ENCODE results near the gene XG. TPM values are rescaled to one million over a fixed set of nuclear protein-coding genes. Genes with fewer than 3 reads are reported as not detected.

The XG gene
- total and polyA plus RNA-seq, 2 of the 4 experiments (the other 2 are of a cell fraction) = under 0.01 TPM; not detected in 1

DNA sequence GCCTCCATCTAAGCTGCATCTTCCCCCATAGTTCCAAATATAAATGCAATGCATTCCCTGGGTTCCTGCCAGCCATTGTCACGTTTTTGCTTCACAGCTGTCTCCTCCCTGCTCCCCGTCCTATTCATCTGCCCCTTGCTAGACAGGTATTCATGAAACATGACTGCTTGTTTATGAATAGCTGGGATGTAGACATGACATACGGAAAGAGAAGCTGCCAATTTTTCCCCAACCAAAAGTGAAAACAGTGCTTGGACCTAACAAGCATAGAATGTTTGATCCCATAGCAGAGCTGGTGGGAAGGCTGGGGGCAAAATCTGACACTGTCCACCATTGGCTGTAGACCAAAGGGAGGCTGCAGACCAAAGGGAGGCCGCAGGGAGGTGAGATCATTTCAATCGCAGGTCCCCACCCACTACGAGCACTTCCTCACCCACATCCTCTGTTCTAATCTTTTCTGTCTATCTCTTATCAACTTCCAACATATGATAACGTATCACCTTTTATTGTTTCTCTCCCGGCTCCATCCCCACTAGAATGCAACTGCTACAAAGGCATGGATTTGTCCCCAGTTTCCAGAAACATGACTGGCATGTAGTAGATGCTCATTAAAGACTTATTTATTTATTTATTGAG lies 68.4 kb downstream of the XG start:
- no peak overlapping the region for H4K91ac ChIP-seq (ENCODE audit: insufficient read depth, low read depth, low read length)
- no peak for ATAC-seq (ENCODE audit: low read depth)
- H3K9me3 ChIP-seq (ENCODE audit: control insufficient read depth, insufficient read depth, low read length) = no peaks in the 10 kb centered on the region
- no peak overlapping the region for H3K4me2 ChIP-seq (ENCODE audit: low read depth, low read length)
- H2BK120ac ChIP-seq (ENCODE audit: low read depth, low read length) = no peak overlapping the region
- H3K36me3 ChIP-seq (ENCODE audit: control insufficient read depth, insufficient read depth, low read length) = no peaks in the 10 kb centered on the region
- no peak overlapping the region for H4K8ac ChIP-seq (ENCODE audit: low read depth in 2 of 2, low read length in 2 of 2)
- no peak overlapping the region for H2AFZ ChIP-seq (replicated peaks; ENCODE audit: low read length, poor library complexity)
- DNase-seq = no peak
- 69% methylated on average over 3 of the region's 8 CpGs; no CpG with 5 or more reads in 1 of the 2 experiments for WGBS, 2 experiments (ENCODE audit: extremely low coverage in 2 of 2, insufficient read length in 1 of 2)
- H2BK5ac ChIP-seq (ENCODE audit: low read depth, low read length, poor library complexity, severe bottlenecking) = no peak overlapping the region
- H2AK9ac ChIP-seq (replicated peaks; ENCODE audit: low read depth, low read length, poor library complexity) = no peak overlapping the region
- H3K23ac ChIP-seq (ENCODE audit: low read depth, low read length) = no peak overlapping the region
- no peak overlapping the region for H3K9ac ChIP-seq (ENCODE audit: low read depth, low read length)
- H3K27ac ChIP-seq (ENCODE audit: insufficient read depth, low read length) = no peak overlapping the region
- no peak overlapping the region for H3K4me3 ChIP-seq (ENCODE audit: insufficient read depth, low read depth, low read length)
- CTCF ChIA-PET = no interaction called here
- POLR2A ChIA-PET (ENCODE audit: unreplicated experiment) = interaction anchor here (0.5 kb wide), 1 partner anchor 27 kb away, joined by 3 read pairs; no protein-coding TSS in a partner anchor
- H2BK15ac ChIP-seq (ENCODE audit: low read depth, low read length) = no peak overlapping the region
- H4K5ac ChIP-seq (ENCODE audit: low read depth, low read length) = no peak overlapping the region
- H3K14ac ChIP-seq (replicated peaks; ENCODE audit: low read depth, low read length) = no peak overlapping the region
- intact Hi-C loops (cut with micrococcal nuclease) = no loop called here
- H3K4me1 ChIP-seq (ENCODE audit: control insufficient read depth, insufficient read depth, low read length) = no peaks in the 10 kb centered on the region
- H4K20me1 ChIP-seq (ENCODE audit: insufficient read depth, low read length) = no peaks in the 10 kb centered on the region
- no peak overlapping the region for H3K56ac ChIP-seq (ENCODE audit: extremely low read depth, insufficient read depth, low read length)
- H3K4ac ChIP-seq (ENCODE audit: low read depth, low read length) = no peak overlapping the region
- in situ Hi-C loops (cut with MboI; ENCODE audit: low sequenced_read_pairs) = loop anchor here (5.0 to 25.0 kb wide), 3 partner anchors 173 to 1358 kb away; partner anchors contain the start of gene ASMTL
- H2BK20ac ChIP-seq (ENCODE audit: low read depth, low read length) = no peak overlapping the region
- H3K9me1 ChIP-seq (ENCODE audit: insufficient read depth, low read length) = no peaks in the 10 kb centered on the region
- dilution Hi-C loops (cut with HindIII; ENCODE audit: low sequenced_read_pairs, unreplicated experiment) = no loop called here
- H3K79me1 ChIP-seq (ENCODE audit: low read depth in 1 of 2, low read length in 2 of 2) = no peaks in the 10 kb centered on the region
- BruUV-seq (replicated peaks) = no TSS peak
- TF ChIP-seq, protein P1, sequence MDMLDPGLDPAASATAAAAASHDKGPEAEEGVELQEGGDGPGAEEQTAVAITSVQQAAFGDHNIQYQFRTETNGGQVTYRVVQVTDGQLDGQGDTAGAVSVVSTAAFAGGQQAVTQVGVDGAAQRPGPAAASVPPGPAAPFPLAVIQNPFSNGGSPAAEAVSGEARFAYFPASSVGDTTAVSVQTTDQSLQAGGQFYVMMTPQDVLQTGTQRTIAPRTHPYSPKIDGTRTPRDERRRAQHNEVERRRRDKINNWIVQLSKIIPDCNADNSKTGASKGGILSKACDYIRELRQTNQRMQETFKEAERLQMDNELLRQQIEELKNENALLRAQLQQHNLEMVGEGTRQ (IDR thresholded peaks at IDR 0.05; ENCODE audit: low read depth, low read length) = no peak
- no peak for TF ChIP-seq MAZ (IDR thresholded peaks at IDR 0.05; ENCODE audit: borderline replicate concordance, low read depth, low read length)
- no peak overlapping the region for H3K18ac ChIP-seq (ENCODE audit: low read depth, low read length)
- H2AK5ac ChIP-seq (ENCODE audit: low read depth, low read length) = no peak overlapping the region
- H3K27me3 ChIP-seq (ENCODE audit: control insufficient read depth, insufficient read depth, low read length) = peaks cover 4% of the 10 kb centered on the region; the same call in 1 of the 2 replicates

Measured in IMR-90 (cell line).